Pancreas (tissue), 10 donors: ENCODE data around the gene MMAB. TPM values are rescaled to one million over a fixed set of nuclear protein-coding genes. Genes with fewer than 3 reads are reported as not detected.
A peak's percentile ranks its signal among the peaks of the same experiment; 100 is the strongest.

Experiments
- ATAC-seq, 4 donors: fragments of 200-7000 bp; cut with Tn5 transposase; one replicate each; pipeline versions ENCODE4 v1.8.0 to v1.9.1; 2020; ENCODE audit warnings: mild to moderate bottlenecking in 4 of 4, moderate library complexity in 4 of 4
- DNase-seq, 6 donors: peaks; one replicate each; pipeline ENCODE4 v3.0.0-alpha.2; 2020
- FAIRE-seq: peaks from 2 replicates; lab custom pipeline; 2012; peaks lifted over from hg19 to GRCh38; lab: Jason Lieb, UNC
- H3K27ac ChIP-seq, 4 donors: fragments of 200-600 bp; sonication (generic); 1 replicate in 3 of 4; 2 replicates in 1 of 4; pipeline versions ENCODE4 v1.5.0 to v1.8.0; 2020
- H3K27me3 ChIP-seq, 4 donors: fragments of 200-600 bp; one replicate each; pipeline ENCODE4 v1.8.0; 2021
- H3K36me3 ChIP-seq, 3 donors: fragments of 200-600 bp; sonication (generic) in 1 of 3; one replicate each; pipeline versions ENCODE4 v1.5.0 to v1.8.0; 2020 to 2021
- H3K4me1 ChIP-seq, 3 donors: fragments of 200-600 bp; one replicate each; pipeline ENCODE4 v1.8.0; 2021
- H3K4me3 ChIP-seq, 4 donors: fragments of 200-600 bp; sonication (generic) in 2 of 4; one replicate each; pipeline versions ENCODE4 v1.5.0 to v1.8.0; 2020 to 2021
- H3K9me3 ChIP-seq, 4 donors: fragments of 200-600 bp; one replicate each; pipeline ENCODE4 v1.8.0; 2021
- WGBS, 2 donors: extraction: QIAGEN DNeasy Blood & Tissue Kit; methylation state at CpG; one replicate each; pipeline ENCODE4 v1.1.7; 2013; 5-methylcytosine and 5-hydroxymethylcytosine counted together
- intact Hi-C, 3 donors: fragments of 100-400 bp; cut with DNase I; formaldehyde crosslinking; loops; one replicate each; pipeline versions ENCODE4 v1.11.1 to v1.14.2; 2022
- polyA plus RNA-seq, 2 donors: library from polyadenylated mRNA; stranded (reverse); fragments of 200-250 nt; gene quantifications; one replicate each; pipeline ENCODE4 v1.2.3, GENCODE V29; 2013
- total RNA-seq, 6 donors: library from RNA; stranded (reverse); fragmentation: NEBNext Ultra II Directional in 4 of 6; extraction: Animal tissue kit (Norgen Biotek cat#: 25700) in 4 of 6; gene quantifications; one replicate each; pipeline versions ENCODE4 v1.2.1 to v1.2.4, GENCODE V29; 2021 to 2023
- TF ChIP-seq, protein P1 (sequence below), 4 donors: fragments of 200-600 bp; sonication (generic) in 3 of 4; IDR thresholded peaks; one replicate each; pipeline versions ENCODE4 v1.5.0 to v1.8.0; 2021; ENCODE audit warnings: antibody characterized with exemption in 4 of 4
- donor health status: healthy with polysubstance abuse.
- donor health status: DM: no; HTN: no; CAD: no; lungs with moderate emphysema.
- donor health status: DM: no; HTN: no; CAD: no.
- donor health status: control.
- donor health status: control.
- donor health status: Bipolar disorder and iron deficiency.
- donor health status: DM: yes; HTN: yes; CAD: no.
- donor health status: DM: no; HTN: no; CAD: no.
- donor health status: DM: no; HTN: no; CAD: no.
- donor health status: DM: yes; HTN: yes; CAD: no.

The MMAB gene
- total and polyA plus RNA-seq, 8 donors = 15.6 to 40.6 (median 21.0) TPM

DNA sequence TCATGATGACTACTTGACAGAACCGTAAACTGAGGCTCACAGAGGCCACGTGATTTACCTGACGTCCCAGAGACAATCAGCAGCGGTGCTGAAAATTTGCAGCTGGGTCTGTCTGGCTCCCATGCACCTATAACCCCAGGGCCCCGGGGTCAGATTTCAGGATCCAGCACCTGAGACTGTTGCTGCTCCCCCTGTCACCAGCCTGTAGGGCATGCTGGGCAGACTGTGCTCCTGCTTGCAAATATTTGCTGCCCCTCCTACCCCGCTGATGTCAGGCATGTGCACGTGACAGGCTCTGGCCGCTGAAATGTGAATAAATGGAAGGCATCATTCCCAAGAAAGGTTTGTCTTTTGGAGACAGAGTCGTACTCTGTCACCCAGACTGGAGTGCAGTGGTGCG lies 6.0 kb downstream of the MMAB start:
- FAIRE-seq = no peak
- TF ChIP-seq, protein P1, sequence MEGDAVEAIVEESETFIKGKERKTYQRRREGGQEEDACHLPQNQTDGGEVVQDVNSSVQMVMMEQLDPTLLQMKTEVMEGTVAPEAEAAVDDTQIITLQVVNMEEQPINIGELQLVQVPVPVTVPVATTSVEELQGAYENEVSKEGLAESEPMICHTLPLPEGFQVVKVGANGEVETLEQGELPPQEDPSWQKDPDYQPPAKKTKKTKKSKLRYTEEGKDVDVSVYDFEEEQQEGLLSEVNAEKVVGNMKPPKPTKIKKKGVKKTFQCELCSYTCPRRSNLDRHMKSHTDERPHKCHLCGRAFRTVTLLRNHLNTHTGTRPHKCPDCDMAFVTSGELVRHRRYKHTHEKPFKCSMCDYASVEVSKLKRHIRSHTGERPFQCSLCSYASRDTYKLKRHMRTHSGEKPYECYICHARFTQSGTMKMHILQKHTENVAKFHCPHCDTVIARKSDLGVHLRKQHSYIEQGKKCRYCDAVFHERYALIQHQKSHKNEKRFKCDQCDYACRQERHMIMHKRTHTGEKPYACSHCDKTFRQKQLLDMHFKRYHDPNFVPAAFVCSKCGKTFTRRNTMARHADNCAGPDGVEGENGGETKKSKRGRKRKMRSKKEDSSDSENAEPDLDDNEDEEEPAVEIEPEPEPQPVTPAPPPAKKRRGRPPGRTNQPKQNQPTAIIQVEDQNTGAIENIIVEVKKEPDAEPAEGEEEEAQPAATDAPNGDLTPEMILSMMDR (IDR thresholded peaks at IDR 0.05) = no peak
- WGBS, 2 donors = 85 to 89% methylated on average over 10 of the region's 10 CpGs
- peaks cover 0 to 23% (median 14%) of the 10 kb centered on the region in 3 donors for H3K36me3 ChIP-seq
- no peaks in the 10 kb centered on the region for H3K27me3 ChIP-seq
- intact Hi-C loops = no loop called here
- H3K4me3 ChIP-seq = no peak overlapping the region
- no peak for ATAC-seq
- peaks cover 0 to 5% (median 0%) of the 10 kb centered on the region in 3 donors for H3K4me1 ChIP-seq
- H3K9me3 ChIP-seq = no peaks in the 10 kb centered on the region
- no peak overlapping the region for H3K27ac ChIP-seq
- DNase-seq = no peak

DNA sequence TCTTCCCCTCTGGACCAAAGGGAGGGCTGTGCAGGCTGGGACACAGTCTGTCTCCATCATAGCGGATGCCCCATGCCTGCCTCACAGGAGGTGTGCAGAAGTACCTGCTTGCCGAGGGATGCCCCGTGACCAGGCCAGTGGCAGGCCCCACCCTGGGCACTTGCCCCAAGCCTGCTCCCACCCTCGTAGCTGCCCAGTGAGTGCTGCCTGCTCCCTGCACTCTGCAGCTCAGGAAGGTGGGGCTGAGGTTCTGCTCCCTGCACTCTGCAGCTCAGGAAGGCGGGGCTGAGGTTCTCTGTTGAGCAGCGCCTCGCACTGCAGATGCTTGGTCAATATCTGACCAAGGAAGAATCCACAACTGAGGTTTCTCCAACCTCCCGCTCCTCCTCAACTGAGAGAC lies 6.9 kb downstream of the MMAB start:
- Histone ChIP-seq H3K4me1 (no peaks in the 10 kb centered on the region), H3K27me3 (no peaks in the 10 kb centered on the region), H3K36me3 (peaks cover 0 to 23% (median 14%) of the 10 kb centered on the region in 3 donors), H3K9me3 (no peaks in the 10 kb centered on the region), H3K27ac (no peak overlapping the region), H3K4me3 (no peak overlapping the region)
- no peak for FAIRE-seq
- intact Hi-C loops = no loop called here
- 96 to 98% methylated on average over 8 of the region's 8 CpGs for WGBS, 2 donors
- DNase-seq = peak in 1 of 6 donors; percentile 52
- TF ChIP-seq, protein P1 (IDR thresholded peaks at IDR 0.05) = no peak
- no peak for ATAC-seq

DNA sequence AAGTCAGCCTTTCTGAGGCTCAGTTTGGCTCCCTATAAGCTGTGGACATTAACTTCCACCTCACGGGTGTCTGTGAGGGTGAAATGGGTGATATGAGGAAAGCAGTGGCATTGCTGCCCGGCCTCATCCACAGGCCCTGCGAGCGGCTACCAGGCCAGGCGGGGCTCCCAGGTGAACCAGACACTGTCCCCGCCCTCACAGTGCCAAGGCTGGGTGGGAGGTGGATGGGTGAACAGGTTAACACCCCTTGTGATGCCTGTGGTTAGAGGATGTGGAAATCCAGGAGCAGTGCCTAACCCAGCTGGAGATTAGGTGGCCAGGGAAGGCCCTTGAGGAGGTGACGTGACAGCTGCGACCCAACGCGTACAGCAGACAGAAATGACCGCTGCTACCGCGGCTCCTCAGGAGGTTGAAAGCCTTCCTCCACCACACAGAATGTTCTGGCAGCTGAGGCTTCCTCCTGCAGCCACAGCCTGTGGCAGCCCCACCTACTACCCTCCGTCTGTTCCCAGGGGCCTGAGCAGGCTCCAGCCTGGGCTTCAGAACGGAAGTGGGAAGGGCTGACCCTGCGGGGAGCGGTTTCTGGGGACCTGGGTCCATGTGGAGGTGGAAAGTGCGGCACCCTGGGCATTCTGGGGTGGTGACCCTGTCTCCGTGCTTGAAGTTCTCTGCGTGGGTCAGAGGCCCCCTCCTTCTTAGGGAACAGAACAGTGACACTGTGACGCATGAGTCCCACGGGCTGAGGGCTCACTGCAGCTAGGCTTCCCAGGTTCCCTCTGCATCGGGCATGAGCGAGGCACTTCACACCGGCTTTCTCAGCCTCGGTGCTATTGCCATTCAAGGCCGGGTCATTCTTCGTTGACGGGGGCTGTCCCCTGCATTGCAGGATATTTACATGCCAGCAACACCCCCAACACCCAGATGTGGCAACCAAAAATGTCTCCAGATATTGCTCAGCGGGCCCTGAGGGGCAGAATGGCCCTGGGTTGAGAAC lies 9.7 kb downstream of the MMAB start:
- WGBS, 2 donors = 91 to 93% methylated on average over 30 of the region's 30 CpGs
- TF ChIP-seq, protein P1 (IDR thresholded peaks at IDR 0.05) = no peak

DNA sequence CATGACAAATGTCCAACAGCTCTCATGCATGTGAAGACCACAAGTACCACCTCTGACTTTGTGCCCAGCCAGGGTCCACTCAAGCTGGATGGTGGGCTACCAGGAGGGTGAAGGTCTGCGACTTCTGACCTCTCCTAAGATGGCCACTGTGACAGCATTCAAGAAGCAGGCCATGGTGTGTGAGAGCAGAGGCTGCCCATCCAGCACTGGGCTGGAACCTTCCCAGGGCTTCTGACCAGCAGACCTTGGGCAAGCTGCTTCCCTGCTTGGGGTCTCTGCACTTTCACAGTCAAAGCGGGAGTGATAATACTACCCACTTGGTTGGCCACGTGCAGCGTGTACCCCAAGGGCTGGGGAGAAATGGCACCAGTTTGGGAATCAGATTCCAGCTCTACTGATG lies 10.4 kb downstream of the MMAB start:
- 93 to 98% methylated on average over 4 of the region's 4 CpGs for WGBS, 2 donors
- DNase-seq = no peak
- Histone ChIP-seq H3K27ac (no peak overlapping the region), H3K4me3 (no peak overlapping the region), H3K36me3 (peaks cover 0 to 13% (median 11%) of the 10 kb centered on the region in 3 donors), H3K4me1 (no peaks in the 10 kb centered on the region), H3K27me3 (no peaks in the 10 kb centered on the region), H3K9me3 (no peaks in the 10 kb centered on the region)
- no peak for ATAC-seq
- no peak for FAIRE-seq
- TF ChIP-seq, protein P1 (IDR thresholded peaks at IDR 0.05) = no peak
- intact Hi-C loops = no loop called here

More for the DNA sequence above, 9.7 kb downstream of the MMAB start:
- DNase-seq (no peak), ATAC-seq (peak in 1 of 4 donors; percentile 23), FAIRE-seq (no peak)
- Histone ChIP-seq H3K27ac (no peak overlapping the region), H3K36me3 (peaks cover 0 to 20% (median 14%) of the 10 kb centered on the region in 3 donors), H3K9me3 (no peaks in the 10 kb centered on the region), H3K27me3 (no peaks in the 10 kb centered on the region), H3K4me1 (no peaks in the 10 kb centered on the region), H3K4me3 (no peak overlapping the region)
- intact Hi-C loops = no loop called here

DNA sequence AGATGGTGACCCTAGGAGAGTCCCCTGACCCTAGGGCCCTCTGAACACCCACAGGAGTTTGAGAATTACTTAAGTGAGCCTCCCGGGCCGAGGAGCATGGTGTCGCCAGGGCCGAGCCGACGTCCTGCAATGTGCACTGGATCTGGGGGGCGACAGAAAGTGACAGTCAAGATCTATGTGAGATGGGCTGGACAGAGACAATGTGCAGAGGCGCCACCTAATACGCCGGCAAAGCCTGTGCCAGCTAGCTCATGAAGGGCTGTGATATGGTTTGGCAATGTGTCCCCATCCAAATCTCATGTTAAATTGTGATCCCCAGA lies 11.6 kb downstream of the MMAB start:
- WGBS, 2 donors = 94 to 95% methylated on average over 10 of the region's 10 CpGs
- H3K36me3 ChIP-seq = peaks cover 0 to 4% (median 3%) of the 10 kb centered on the region in 3 donors
- H3K27ac ChIP-seq = no peak overlapping the region
- no peak for DNase-seq
- FAIRE-seq = no peak
- intact Hi-C loops = no loop called here
- TF ChIP-seq, protein P1 (IDR thresholded peaks at IDR 0.05) = no peak
- no peaks in the 10 kb centered on the region for H3K4me1 ChIP-seq
- H3K4me3 ChIP-seq = no peak overlapping the region
- no peak for ATAC-seq
- H3K27me3 ChIP-seq = no peaks in the 10 kb centered on the region
- H3K9me3 ChIP-seq = no peaks in the 10 kb centered on the region
